Fibroblast of lung (primary cell): ENCODE measurements around the gene NR0B2. TPM values are rescaled to one million over a fixed set of nuclear protein-coding genes. Genes with fewer than 3 reads are reported as not detected.

ENCODE experiments used
- DNase-seq, 2 donors: peaks; one replicate each; pipeline versions ENCODE4 v3.0.0 to v3.0.0-alpha.2; 2010; ENCODE audit warnings: low read depth in 2 of 2
- H2AFZ ChIP-seq: 2 replicates; pipeline ENCODE4 v1.5.1; 2012; ENCODE audit warnings: low read length, control low read depth, inconsistent platforms
- H3K27ac ChIP-seq: 2 replicates; pipeline ENCODE4 v1.5.1; 2011; ENCODE audit warnings: low read length, control low read depth; ENCODE audit not compliant: insufficient read depth
- H3K27me3 ChIP-seq: 2 replicates; pipeline ENCODE4 v1.5.1; 2011; ENCODE audit warnings: mild to moderate bottlenecking, low read length; ENCODE audit not compliant: control insufficient read depth, insufficient read depth
- H3K36me3 ChIP-seq: 2 replicates; pipeline ENCODE4 v1.5.1; 2011; ENCODE audit warnings: low read length; ENCODE audit not compliant: control insufficient read depth, insufficient read depth
- H3K4me1 ChIP-seq: 2 replicates; pipeline ENCODE4 v1.5.1; 2011; ENCODE audit warnings: low read length; ENCODE audit not compliant: control insufficient read depth, insufficient read depth; ENCODE audit errors: extremely low read depth
- H3K4me2 ChIP-seq: 2 replicates; pipeline ENCODE4 v1.5.1; 2011; ENCODE audit warnings: low read length, control low read depth; ENCODE audit not compliant: insufficient read depth; ENCODE audit errors: extremely low read depth
- H3K4me3 ChIP-seq, 4 experiments: fragments of 200-600 bp in 1 of 4; sonication (generic) in 1 of 4; replicated peaks in 1 of 4; 2 replicates each; pipeline ENCODE4 v1.5.1; 2011 to 2016; ENCODE audit warnings: low read length in 4 of 4, low read depth in 3 of 4, mild to moderate bottlenecking in 3 of 4, control low read depth in 2 of 4, inconsistent platforms in 1 of 4, mixed read lengths in 1 of 4; ENCODE audit not compliant: insufficient read depth in 1 of 4; ENCODE audit errors: control extremely low read depth in 1 of 4
- H3K79me2 ChIP-seq: 2 replicates; pipeline ENCODE4 v1.5.1; 2012; ENCODE audit warnings: mild to moderate bottlenecking, low read length, inconsistent platforms; ENCODE audit not compliant: control insufficient read depth, insufficient read depth
- H3K9ac ChIP-seq: 2 replicates; pipeline ENCODE4 v1.5.1; 2011; ENCODE audit warnings: mild to moderate bottlenecking, low read length, control low read depth; ENCODE audit not compliant: insufficient read depth
- H3K9me3 ChIP-seq: 2 replicates; pipeline ENCODE4 v1.5.1; 2012; ENCODE audit warnings: low read depth, low read length; ENCODE audit not compliant: control insufficient read depth, insufficient read depth
- H4K20me1 ChIP-seq: 2 replicates; pipeline ENCODE4 v1.5.1; 2011; ENCODE audit warnings: low read length; ENCODE audit not compliant: control insufficient read depth, insufficient read depth; ENCODE audit errors: extremely low read depth
- EZH2 ChIP-seq: IDR thresholded peaks from 2 replicates; pipeline ENCODE4 v1.5.1; 2012; ENCODE audit warnings: low read length, control low read depth, mild to moderate bottlenecking; ENCODE audit errors: missing control alignments
- polyA plus RNA-seq, 2 donors: library from polyadenylated mRNA; depleted of rRNA in 1 of 2; stranded (reverse) in 1 of 2; unstranded in 1 of 2; fragments of >200 nt; gene quantifications; 2 replicates each; pipeline ENCODE4 v1.2.1, GENCODE V29; 2011 to 2012; ENCODE audit warnings: missing spikeins in 1 of 2
- total RNA-seq: library from RNA; depleted of rRNA; stranded (reverse); fragments of >200 nt; gene quantifications from 2 replicates; pipeline ENCODE4 v1.2.1, GENCODE V29; 2014
- TF ChIP-seq, protein P1 (sequence below), 2 donors: IDR thresholded peaks in 1 of 2; conservative IDR thresholded peaks in 1 of 2; 1 replicate in 1 of 2; 2 replicates in 1 of 2; pipeline ENCODE4 v1.5.1; 2011 to 2012; ENCODE audit warnings: low read length in 2 of 2, control low read depth in 1 of 2, inconsistent platforms in 1 of 2, low read depth in 1 of 2, mild to moderate bottlenecking in 1 of 2

The NR0B2 gene
- total and polyA plus RNA-seq, 2 donors (not counting 1 experiment from before 2014, with no cell fraction given), result not detected

GRCh38 chr1:26951216-26951615, 37.4 kb upstream of the NR0B2 start:
- DNase-seq, result no peak
- no peak overlapping the region for H3K4me2 ChIP-seq
- no peak for TF ChIP-seq EZH2
- TF ChIP-seq, protein P1, sequence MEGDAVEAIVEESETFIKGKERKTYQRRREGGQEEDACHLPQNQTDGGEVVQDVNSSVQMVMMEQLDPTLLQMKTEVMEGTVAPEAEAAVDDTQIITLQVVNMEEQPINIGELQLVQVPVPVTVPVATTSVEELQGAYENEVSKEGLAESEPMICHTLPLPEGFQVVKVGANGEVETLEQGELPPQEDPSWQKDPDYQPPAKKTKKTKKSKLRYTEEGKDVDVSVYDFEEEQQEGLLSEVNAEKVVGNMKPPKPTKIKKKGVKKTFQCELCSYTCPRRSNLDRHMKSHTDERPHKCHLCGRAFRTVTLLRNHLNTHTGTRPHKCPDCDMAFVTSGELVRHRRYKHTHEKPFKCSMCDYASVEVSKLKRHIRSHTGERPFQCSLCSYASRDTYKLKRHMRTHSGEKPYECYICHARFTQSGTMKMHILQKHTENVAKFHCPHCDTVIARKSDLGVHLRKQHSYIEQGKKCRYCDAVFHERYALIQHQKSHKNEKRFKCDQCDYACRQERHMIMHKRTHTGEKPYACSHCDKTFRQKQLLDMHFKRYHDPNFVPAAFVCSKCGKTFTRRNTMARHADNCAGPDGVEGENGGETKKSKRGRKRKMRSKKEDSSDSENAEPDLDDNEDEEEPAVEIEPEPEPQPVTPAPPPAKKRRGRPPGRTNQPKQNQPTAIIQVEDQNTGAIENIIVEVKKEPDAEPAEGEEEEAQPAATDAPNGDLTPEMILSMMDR (conservative IDR thresholded peaks at IDR 0.05 in 1 of 2, IDR thresholded peaks at IDR 0.05 in 1 of 2; ENCODE audit: low read depth in 1 of 2, low read length in 2 of 2), result no peak

DNA sequence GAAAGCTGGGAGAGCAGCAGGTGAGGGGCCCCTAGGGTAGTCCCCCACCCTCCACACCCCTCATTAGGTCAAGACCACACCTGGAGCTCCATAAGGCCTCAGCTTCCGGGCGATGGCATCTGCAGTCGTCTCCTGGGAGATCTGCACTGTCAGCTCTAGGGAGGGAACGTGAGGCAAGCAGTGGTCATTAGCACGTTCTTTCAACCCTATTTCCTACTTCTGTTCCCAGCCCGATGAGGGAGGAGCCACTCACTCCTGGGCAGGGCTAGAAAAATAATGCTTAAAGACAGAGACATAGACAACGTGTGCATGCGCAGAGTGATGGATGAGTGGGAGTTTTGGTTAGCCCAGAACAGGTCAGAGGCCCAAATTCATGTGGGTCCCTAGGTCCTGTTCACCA, 36.8 kb upstream of the NR0B2 start:
- Histone ChIP-seq H3K27ac (no peak overlapping the region), H3K4me2 (no peak overlapping the region), H2AFZ (no peak overlapping the region), H3K79me2 (no peaks in the 10 kb centered on the region), H3K9ac (no peak overlapping the region), H3K27me3 (no peaks in the 10 kb centered on the region), H3K4me1 (no peaks in the 10 kb centered on the region), H4K20me1 (no peaks in the 10 kb centered on the region), H3K4me3 (no peak overlapping the region), H3K9me3 (no peaks in the 10 kb centered on the region), H3K36me3 (peaks cover 5% of the 10 kb centered on the region)
- TF ChIP-seq EZH2, result no peak
- TF ChIP-seq, protein P1 (conservative IDR thresholded peaks at IDR 0.05 in 1 of 2, IDR thresholded peaks at IDR 0.05 in 1 of 2; ENCODE audit: low read depth in 1 of 2, low read length in 2 of 2), result no peak
- no peak for DNase-seq

More at GRCh38 chr1:26951216-26951615, 37.4 kb upstream of the NR0B2 start:
- H3K36me3 ChIP-seq, result peaks cover 2% of the 10 kb centered on the region
- no peaks in the 10 kb centered on the region for H3K79me2 ChIP-seq
- no peaks in the 10 kb centered on the region for H3K9me3 ChIP-seq
- H4K20me1 ChIP-seq, result no peaks in the 10 kb centered on the region
- no peak overlapping the region for H3K9ac ChIP-seq
- H3K27me3 ChIP-seq, result no peaks in the 10 kb centered on the region
- no peaks in the 10 kb centered on the region for H3K4me1 ChIP-seq
- H3K27ac ChIP-seq, result no peak overlapping the region
- H2AFZ ChIP-seq, result no peak overlapping the region
- H3K4me3 ChIP-seq, result no peak overlapping the region

DNA sequence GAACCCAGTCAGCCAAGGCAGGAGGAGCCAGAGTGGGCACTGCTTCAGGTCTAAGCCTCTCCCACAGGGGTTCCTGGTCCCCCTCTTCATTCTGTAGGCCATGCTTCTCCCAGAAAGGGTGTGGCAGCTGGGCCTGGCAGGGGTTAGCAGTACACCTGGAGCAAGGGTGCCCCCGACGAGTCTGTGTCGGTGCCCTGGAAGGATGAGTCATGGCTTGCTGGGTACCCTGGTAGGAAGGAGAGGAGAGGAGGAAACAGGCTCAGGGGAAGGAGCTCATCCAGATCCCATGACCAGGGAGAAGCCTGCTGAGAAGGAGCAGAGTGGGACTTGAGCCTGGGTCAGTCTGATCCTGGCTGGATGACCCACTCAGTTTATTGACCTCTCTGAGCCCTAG, 36.1 kb upstream of the NR0B2 start:
- no peak overlapping the region for H3K4me3 ChIP-seq
- H3K27ac ChIP-seq, result no peak overlapping the region
- no peak for TF ChIP-seq EZH2
- TF ChIP-seq, protein P1 (conservative IDR thresholded peaks at IDR 0.05 in 1 of 2, IDR thresholded peaks at IDR 0.05 in 1 of 2; ENCODE audit: low read depth in 1 of 2, low read length in 2 of 2), result no peak
- no peak for DNase-seq
- H4K20me1 ChIP-seq, result no peaks in the 10 kb centered on the region
- no peak overlapping the region for H3K4me2 ChIP-seq
- peaks cover 8% of the 10 kb centered on the region for H3K36me3 ChIP-seq
- no peaks in the 10 kb centered on the region for H3K79me2 ChIP-seq
- no peaks in the 10 kb centered on the region for H3K27me3 ChIP-seq
- H2AFZ ChIP-seq, result no peak overlapping the region
- no peak overlapping the region for H3K9ac ChIP-seq
- no peaks in the 10 kb centered on the region for H3K4me1 ChIP-seq
- no peaks in the 10 kb centered on the region for H3K9me3 ChIP-seq
